ENCODE measurements around the gene KLHL3.

The KLHL3 gene

DNA sequence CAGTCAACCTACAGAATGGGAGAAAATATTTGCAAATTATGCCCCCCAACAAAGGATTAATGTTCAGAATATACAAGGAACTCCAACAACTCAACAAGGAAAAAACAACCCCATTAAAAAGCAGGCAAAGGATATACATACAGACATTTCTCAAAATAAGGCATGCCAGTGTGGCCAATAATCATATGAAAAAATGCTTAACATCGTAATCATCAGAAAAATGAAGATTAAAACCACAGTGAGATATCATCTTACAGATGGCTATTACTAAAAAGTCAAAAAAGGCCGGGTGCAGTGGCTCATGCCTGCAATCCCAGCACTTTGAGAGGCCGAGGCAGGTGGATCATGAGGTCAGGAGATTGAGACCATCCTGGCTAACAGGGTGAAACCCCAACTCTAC, 103.2 kb downstream of the KLHL3 start:
- DNase-seq (ENCODE audit: low spot score) = no peak

GRCh38 chr5:137631453-137631852, 104.4 kb downstream of the KLHL3 start:
- no peak for DNase-seq (ENCODE audit: low spot score)

DNA sequence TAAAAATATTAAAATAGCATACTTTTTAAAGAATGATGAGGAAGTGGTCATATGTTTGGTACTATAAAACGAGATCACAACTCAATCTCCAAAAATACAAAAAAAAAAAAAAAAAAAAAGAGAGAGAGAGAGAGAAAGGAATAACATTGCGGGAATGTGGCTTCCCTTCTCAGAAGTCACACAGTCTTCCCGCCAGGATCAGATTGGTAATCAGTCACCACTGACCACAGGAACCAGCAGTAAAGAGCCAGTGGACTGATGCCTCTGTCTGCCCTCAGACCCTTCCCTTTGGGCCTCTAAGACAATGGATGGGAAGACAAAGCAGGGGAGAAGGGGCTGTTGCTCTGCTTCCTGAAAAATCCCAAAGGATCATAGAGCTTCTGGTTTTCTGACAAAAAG, 104.9 kb downstream of the KLHL3 start:
- no peak for DNase-seq (ENCODE audit: low spot score)

DNA sequence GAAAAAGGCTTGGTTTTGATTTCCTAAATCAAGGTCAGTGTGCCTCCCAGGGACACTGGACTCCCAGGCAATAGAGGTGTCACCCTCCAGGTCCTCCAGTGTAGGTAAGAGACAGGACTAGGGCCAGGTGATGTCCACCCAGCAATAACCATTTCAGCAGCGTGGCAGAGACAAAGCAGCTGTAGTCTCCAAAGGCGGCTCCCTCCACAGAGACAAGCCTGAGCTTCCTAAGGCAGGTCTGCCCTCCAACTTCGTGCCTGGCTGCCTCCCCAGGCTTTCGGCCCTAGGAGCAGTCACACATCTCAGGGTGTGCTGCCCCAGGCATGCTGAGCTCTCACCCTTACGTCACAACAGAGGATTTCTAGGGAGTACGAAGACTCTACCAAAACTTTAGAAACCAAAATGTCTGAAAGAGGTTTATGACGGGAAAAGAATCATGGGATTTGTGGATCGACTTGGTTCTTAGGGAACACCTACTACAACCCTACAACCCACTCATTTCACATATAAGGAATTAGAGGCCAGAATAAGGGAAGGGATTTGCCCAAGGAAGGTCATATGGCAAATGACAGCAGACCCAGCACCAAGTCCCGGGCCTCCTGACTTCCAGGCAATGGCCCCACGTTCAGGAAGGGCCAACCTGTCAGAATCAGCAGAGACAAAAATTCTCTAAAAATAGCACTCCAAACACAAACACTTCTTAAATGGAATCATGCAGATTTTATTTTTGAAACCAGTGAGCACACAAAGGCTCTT, 105.5 kb downstream of the KLHL3 start:
- no peak for DNase-seq (ENCODE audit: low spot score)

DNA sequence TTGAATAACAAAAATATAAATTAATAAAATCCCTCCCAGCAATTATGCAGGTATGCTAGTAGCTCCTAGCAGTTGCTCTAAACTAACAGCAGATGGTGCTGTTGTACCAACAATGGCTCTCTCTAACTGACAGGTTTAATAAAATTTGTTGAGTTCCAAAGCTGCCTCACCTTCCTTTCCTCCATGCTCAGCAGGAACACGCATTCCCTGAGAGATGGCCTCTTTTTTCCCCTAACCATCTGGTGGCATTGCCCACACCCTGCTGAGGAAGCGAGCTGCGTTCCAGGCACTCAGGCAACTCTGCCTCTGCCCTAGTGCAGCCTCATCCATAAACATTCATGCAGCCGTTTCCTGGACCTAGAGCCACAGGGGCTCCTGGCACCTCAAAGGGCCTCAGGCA, 106.2 kb downstream of the KLHL3 start:
- DNase-seq (ENCODE audit: low spot score) = peak; percentile 72

DNA sequence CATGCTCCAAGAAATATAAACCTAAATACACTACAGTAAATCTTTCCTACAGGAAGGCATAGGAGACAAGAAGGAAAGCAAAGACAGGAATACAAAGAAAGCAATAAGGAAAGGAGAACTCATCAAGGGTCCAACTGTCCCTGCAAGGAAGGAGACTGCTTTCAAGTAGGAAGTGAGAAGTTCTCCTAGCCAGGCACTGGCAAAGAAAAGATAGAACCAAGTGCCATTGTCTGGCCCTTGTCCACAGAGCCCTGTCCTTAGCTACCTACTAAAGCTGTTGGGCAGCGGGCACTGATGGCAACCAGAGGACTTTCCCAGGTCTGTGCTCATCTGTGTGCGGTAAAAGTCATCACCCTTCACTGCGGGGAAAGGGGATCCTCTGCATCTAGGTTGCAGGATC, 108.2 kb downstream of the KLHL3 start:
- no peak for DNase-seq (ENCODE audit: low spot score)

- DNase-seq (ENCODE audit: low spot score) = no peak
These were observed 108.6 kb downstream of the KLHL3 start for GRCh38 chr5:137627293-137627692.

DNA sequence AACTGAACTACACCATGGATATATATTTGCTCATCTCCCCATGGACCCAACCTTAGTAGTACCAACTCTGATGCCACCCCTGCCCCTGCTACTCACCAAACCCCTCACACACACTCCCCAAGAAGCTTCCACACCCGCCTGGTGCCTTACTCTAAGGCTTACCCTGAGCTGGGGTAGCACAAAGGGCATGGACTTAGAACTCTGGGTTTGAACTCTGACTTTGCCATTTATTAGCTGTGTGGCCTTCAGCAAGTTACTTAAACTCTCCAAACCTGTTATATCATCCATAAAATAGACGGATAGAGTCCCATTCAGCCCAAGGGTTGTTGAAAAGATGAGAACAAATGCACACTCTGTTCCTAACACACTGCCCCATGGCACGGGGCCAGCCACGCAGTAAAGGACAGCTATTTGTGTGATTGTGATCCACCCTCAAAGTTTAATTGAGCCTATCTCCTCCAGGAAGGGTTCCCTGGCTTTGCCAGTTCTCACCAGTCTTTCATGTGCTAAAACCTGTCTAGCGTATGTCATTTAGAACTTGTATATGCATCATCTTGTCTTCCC, 111.0 kb downstream of the KLHL3 start:
- DNase-seq (ENCODE audit: low spot score) = no peak

DNA sequence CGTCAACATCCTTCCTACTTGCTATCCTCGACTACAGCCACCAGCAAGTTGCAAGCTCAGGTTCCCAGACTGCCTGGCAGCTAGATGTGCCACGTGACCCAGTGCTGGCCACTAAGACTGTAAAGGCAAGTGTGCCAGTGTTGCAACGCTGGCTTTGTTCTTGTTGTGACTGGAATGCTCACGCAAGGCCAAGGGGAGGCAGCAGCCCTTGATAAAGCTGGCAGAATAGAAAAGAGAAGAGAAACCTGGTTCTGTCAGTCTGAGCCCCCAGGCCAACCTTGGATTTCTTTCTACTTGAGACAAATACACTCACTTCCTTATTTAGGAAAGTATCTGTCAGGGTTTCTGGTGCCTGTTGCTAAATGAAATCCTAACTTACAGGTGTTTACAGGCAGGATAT, 113.0 kb downstream of the KLHL3 start:
- no peak for DNase-seq (ENCODE audit: low spot score)

- DNase-seq (ENCODE audit: low spot score) = no peak
These were observed 113.7 kb downstream of the KLHL3 start for GRCh38 chr5:137621861-137622823.

- no peak for DNase-seq (ENCODE audit: low spot score)
These were observed 114.6 kb downstream of the KLHL3 start for GRCh38 chr5:137621306-137621705.

DNA sequence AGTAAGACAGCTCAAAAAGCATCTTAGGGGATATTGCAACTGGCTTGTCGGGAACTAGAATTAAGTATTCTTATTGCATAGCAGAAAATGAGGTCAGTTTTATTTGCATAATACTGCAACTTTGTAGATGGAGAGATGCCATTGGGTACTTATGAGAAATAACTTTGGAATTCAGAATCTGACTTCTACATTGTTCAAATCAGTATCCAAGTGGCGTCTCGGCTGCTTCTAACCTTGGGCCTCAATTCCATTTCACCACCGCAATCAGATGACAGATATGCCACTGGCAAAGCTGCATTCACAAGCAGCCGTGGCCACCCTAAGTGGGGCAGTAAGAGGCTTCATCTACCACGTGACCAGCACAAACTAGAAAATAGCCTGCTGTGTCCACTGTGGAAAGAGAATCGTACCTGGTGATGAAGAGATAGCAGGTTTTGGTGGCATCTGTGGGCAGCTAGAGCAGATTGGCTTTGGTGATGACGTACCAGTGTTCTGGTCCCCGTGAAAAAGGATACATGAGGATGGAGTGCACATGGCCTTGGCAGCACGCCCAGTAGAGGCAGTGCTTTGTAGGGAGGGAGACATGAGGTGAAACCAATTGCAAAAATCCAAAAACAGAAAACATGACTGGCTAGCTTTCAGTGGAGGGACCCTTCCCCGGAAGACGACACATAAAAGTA, 116.6 kb downstream of the KLHL3 start:
- DNase-seq (ENCODE audit: low spot score) = no peak

- DNase-seq (ENCODE audit: low spot score) = no peak
These were observed 117.4 kb downstream of the KLHL3 start for GRCh38 chr5:137618476-137618875.

DNA sequence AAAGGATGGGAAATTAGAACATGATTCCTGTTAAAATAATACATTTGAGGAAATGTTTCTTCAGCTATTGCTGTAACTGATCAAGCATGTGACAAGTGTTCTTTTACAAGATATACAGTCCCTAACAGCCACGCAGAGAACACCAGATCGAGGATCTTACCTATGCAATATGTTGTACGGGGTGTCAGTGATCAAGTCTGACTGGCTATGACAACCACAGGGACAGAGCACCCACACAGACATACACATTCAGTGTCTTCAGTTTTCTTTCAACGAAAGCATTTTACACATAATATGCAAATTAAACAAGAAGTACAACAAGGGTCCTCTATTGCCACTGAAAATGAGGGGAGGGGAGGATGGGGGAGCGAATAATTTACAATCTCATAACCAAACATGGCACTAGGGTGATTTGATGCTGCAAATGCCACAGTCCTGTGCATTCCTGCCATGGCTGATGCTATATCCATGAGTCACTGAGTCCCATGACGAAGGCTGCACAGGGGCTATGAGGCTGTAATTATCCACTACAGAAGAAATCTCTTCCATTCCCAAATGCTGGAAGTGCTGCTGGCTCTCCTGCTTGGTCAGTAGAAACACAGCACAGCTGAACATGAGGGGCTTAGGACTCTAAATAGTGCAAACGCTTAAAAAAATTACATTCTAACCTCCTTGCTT, 118.2 kb downstream of the KLHL3 start:
- no peak for DNase-seq (ENCODE audit: low spot score)

- no peak for DNase-seq (ENCODE audit: low spot score)
These were observed 119.8 kb downstream of the KLHL3 start for GRCh38 chr5:137616046-137616445.

GRCh38 chr5:137615171-137615775, 120.6 kb downstream of the KLHL3 start:
- DNase-seq (ENCODE audit: low spot score) = no peak

DNA sequence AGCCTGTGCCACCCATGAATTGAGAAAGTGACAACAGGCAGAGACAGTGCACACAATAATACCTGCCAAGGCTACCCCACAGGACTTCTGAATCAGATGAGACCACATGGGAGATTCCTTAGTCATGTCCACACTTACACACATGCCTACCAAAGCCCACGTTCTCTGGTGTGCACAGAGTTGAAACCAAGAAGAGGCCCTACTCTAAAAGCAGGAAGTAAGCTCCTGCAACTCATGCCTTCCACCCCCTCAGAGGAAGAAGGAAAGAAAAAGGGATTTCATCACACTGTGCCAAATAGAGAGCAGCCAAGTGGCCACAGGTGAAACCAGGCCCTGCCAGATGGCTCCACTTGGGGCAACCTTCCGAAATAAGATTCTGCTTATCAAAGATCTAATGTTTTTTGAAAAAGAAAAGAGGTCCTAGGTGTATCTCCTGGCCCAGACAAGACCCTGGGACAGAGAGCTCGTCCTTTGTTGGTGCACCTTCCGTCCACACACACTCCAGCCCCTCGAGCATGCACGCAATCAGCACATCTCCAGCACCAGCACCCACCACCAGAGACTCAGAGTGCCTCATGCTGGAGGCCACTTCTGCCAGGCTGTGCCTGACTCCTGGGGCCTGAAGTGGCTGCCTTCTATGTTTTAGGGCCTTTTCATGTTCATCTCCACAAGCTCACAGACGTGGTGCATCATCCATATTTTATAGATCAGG, 122.2 kb downstream of the KLHL3 start:
- no peak for DNase-seq (ENCODE audit: low spot score)

GRCh38 chr5:137612576-137612975, 123.3 kb downstream of the KLHL3 start:
- DNase-seq (ENCODE audit: low spot score) = no peak

GRCh38 chr5:137611794-137612435, 124.0 kb downstream of the KLHL3 start:
- DNase-seq (ENCODE audit: low spot score) = no peak

DNA sequence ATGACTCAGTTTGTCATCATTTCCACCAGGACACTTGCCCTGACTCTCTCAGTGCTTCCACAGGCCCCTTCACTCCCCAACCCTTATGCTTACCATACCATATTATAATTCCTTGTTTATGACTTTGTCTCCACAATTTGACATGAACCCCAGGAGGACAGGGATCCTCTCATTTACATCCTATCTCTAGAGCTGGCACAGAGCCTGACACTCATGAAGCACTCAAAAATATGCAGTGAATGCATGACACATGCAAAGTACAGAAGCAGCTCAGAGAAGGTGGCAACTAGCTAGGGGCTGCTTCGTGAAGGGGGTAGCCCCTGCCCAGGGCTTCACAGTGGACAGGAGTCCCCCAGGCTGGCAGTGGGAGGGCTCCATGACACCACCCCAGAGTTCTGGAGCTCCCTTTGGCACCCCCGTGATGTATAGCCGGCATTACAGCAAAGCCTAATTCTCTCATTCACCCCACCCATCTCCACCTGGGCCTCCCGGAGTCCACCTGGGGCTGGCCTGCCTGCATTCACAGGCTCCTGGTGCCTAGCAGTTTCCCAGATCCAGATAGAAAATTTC, 124.8 kb downstream of the KLHL3 start:
- no peak for DNase-seq (ENCODE audit: low spot score)

Data from NAMALWA (cell line).